WI38 (cell line): ENCODE data around the gene PPP2R5C.
A peak's percentile ranks its signal among the peaks of the same experiment; 100 is the strongest.
"Not testable (repeated sequence)": the region's sequence is repeated elsewhere in the genome, so short reads cannot be mapped to it uniquely, and the experiment has no call there.

Experiments used
- H3K4me3 ChIP-seq: 2 replicates; pipeline ENCODE4 v1.5.1; 2011; ENCODE audit warnings: low read depth, mild to moderate bottlenecking, control low read depth, low read length
- TF ChIP-seq, protein P1 (sequence below): IDR thresholded peaks from 2 replicates; pipeline ENCODE4 v1.5.1; 2012; ENCODE audit warnings: low read depth, mild to moderate bottlenecking, control low read depth, low read length

PPP2R5C gene

DNA sequence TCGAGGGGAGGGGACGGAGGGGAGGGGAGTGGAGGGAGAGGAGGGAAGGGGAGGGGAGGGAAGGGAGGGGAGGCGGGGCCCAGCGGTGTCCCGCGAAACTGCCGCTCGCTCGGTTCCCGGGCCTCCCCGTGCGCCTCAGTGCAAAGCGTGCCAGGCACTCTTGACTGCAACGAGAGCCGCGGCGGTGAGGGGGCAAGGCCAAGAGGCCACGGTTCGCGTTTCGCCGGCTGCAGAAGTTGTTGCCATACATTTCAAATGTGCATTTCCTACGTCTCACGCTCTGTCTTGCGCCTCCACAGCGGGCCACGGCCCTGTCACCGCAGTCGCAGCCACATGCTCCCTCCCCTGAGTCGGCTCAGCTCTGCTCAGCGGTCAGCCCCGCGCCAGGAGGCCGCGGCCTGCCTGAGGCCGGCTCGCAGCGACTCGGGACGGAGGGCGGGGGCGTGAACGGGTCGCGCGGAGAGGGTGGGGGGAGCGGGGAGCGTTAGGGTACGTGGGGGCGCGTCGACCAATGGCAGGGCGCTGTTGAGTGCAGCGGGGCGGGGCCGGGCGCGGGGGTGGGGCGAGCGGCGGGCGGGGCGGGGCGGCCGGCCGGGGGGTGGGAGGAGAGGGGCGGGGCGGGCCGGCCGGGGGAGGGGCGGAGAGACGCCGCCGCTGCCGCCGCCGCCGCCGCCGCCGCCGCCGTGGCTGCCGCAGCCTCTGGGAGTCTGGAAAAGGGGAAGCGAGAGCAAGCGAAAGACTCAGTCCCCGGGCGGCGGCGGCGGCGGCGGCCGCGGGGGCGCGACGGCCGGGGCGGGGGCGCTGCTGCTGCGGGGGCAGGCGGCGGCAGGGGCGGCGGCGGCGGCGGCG lies at the start of gene PPP2R5C:
PPP2R5C (plus strand) TSS at position 678 of the 849 bp plus-strand sequence. CDS start 185 bp downstream, outside the sequence.
- TF ChIP-seq, protein P1, sequence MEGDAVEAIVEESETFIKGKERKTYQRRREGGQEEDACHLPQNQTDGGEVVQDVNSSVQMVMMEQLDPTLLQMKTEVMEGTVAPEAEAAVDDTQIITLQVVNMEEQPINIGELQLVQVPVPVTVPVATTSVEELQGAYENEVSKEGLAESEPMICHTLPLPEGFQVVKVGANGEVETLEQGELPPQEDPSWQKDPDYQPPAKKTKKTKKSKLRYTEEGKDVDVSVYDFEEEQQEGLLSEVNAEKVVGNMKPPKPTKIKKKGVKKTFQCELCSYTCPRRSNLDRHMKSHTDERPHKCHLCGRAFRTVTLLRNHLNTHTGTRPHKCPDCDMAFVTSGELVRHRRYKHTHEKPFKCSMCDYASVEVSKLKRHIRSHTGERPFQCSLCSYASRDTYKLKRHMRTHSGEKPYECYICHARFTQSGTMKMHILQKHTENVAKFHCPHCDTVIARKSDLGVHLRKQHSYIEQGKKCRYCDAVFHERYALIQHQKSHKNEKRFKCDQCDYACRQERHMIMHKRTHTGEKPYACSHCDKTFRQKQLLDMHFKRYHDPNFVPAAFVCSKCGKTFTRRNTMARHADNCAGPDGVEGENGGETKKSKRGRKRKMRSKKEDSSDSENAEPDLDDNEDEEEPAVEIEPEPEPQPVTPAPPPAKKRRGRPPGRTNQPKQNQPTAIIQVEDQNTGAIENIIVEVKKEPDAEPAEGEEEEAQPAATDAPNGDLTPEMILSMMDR: no peak

DNA sequence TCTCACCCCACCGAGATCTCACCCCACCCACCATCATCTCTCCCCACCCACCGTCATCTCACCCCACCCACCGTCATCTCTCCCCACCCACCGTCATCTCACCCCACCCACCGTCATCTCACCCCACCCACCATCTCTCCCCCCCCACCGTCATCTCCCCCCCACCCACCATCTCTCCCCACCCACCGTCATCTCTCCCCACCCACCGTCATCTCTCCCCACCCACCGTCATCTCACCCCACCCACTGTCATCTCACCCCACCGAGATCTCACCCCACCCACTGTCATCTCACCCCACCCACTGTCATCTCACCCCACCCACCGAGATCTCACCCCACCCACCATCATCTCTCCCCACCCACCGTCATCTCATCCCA lies 49.7 kb upstream of the PPP2R5C start:
- not testable (repeated sequence) for H3K4me3 ChIP-seq

More for the DNA sequence above, at the start of gene PPP2R5C:
- H3K4me3 ChIP-seq: peak within 1 kb of the TSS; percentile 89

DNA sequence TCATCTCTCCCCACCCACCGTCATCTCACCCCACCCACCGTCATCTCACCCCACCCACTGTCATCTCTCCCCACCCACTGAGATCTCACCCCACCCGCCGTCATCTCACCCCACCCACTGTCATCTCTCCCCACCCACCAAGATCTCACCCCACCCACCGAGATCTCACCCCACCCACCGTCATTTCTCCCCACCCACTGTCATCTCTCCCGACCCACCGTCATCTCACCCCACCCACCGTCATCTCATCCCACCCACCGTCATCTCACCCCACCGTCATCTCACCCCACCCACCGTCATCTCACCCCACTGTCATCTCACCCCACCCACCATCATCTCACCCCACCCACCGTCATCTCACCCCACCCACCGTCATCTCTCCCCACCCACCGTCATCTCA lies 49.2 kb upstream of the PPP2R5C start:
- H3K4me3 ChIP-seq: not testable (repeated sequence)

DNA sequence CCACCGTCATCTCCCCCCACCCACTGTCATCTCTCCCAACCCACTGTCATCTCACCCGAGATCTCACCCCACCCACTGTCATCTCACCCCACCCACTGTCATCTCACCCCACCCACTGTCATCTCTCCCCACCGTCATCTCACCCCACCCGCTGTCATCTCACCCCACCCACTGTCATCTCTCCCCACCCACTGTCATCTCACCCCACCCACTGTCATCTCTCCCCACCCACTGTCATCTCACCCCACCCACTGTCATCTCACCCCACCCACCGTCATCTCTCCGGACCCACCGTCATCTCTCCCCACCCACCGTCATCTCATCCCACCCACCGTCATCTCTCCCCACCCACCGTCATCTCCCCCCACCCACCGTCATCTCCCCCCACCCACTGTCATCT lies 48.4 kb upstream of the PPP2R5C start:
- not testable (repeated sequence) for H3K4me3 ChIP-seq

GRCh38 chr14:101713621-101714349 lies 47.7 kb upstream of the PPP2R5C start:
- H3K4me3 ChIP-seq: no peak overlapping the region
- TF ChIP-seq, protein P1: no peak

DNA sequence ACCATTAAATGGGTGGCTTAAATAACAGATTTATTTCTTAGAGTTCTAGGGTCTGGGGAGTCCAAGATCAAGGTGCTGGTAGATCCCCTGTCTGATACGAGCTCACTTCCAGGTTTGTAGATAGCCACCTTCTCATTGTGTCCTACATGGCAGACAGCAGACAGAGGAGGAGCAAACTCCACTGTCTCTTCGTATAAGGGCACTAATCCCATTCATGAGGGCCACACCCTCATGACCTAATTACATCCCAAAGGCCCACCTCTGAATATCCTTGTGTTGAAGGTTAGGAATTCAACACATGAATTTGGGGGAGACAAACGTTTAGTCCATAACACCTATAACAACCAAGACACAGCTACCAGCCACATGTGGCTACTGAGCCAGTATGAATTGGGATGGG lies 47.1 kb upstream of the PPP2R5C start:
- TF ChIP-seq, protein P1: no peak
- no peak overlapping the region for H3K4me3 ChIP-seq

DNA sequence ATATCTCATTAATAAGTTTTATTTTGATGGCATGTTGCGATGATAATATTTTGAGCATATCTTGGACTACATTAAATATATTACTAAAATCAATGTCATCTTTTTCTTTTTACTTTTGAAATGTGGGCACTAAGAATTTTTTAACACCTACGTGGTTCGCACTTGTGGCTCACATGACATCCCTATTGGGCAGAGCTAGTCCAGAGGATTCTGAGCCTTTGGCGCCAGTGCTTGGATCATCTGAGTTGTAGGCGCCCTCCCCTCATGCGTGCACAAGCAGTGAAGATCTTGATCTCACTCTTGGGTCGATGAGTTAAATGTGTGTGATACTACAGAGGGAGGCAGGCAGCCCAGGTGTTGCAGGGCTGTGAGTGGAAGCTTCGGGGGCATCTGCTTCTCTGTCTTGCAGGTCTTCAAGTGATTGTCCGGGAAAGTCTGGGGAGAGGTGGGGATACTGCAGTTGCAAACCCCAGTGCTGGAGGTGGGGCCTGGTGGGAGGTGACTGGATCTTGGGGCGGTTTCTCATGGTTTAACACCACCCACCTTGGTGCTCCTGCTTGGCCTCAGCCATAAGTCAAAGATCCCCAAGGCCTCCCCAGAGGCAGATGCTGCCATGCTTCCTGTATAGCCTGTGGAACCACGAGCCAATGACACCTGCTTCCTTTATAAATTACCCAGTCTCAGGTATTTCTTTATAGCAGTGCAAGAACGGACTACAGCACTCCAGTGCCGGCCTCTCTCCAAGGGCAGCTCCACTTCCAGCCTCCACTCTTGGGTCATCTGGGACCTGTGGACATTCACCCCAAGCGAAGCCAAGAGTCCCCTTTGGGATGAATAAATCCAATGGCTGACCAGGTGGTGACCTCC lies 46.1 kb upstream of the PPP2R5C start:
- TF ChIP-seq, protein P1: no peak
- no peak overlapping the region for H3K4me3 ChIP-seq

- H3K4me3 ChIP-seq: no peak overlapping the region
- TF ChIP-seq, protein P1: no peak
Observed at GRCh38 chr14:101716077-101716950, 45.2 kb upstream of the PPP2R5C start.
